ENCODE results near the gene NPAS2. TPM values are rescaled to one million over a fixed set of nuclear protein-coding genes. Genes with fewer than 3 reads are reported as not detected.

The NPAS2 gene
- total RNA-seq, 4 donors from 2014 or later, result 4.7 to 131 (median 11.2) TPM

- TF ChIP-seq CTCF (IDR thresholded peaks at IDR 0.05; ENCODE audit: low read depth), result no peak
Measured at GRCh38 chr2:100793982-100794381, 26.0 kb upstream of the NPAS2 start.

GRCh38 chr2:100796499-100797100 lies 23.3 kb upstream of the NPAS2 start:
- no peak for TF ChIP-seq CTCF (IDR thresholded peaks at IDR 0.05; ENCODE audit: low read depth)

- TF ChIP-seq CTCF (IDR thresholded peaks at IDR 0.05; ENCODE audit: low read depth), result no peak
Measured at GRCh38 chr2:100799686-100800085, 20.3 kb upstream of the NPAS2 start.

GRCh38 chr2:100800915-100801314 lies 19.0 kb upstream of the NPAS2 start:
- TF ChIP-seq CTCF (IDR thresholded peaks at IDR 0.05; ENCODE audit: low read depth), result no peak

- TF ChIP-seq CTCF (IDR thresholded peaks at IDR 0.05; ENCODE audit: low read depth), result no peak
Measured at GRCh38 chr2:100801402-100801801, 18.5 kb upstream of the NPAS2 start.

GRCh38 chr2:100802066-100802465 lies 17.9 kb upstream of the NPAS2 start:
- no peak for TF ChIP-seq CTCF (IDR thresholded peaks at IDR 0.05; ENCODE audit: low read depth)

GRCh38 chr2:100803334-100803733 lies 16.6 kb upstream of the NPAS2 start:
- TF ChIP-seq CTCF (IDR thresholded peaks at IDR 0.05; ENCODE audit: low read depth), result no peak
